DOHH2 (cell line): ENCODE measurements around the gene THRB.

Experiments used
- H3F3A ChIP-seq: fragments of 200-600 bp; sonication (generic), shearing (Covaris generic); 2 replicates; pipeline ENCODE4 v1.6.0; 2016; ENCODE audit warnings: antibody characterized with exemption, mild to moderate bottlenecking; ENCODE audit not compliant: control insufficient read depth, insufficient read depth
- H3K27ac ChIP-seq: fragments of 200-600 bp; sonication (generic); 2 replicates; pipeline ENCODE4 v1.5.1; 2014; ENCODE audit warnings: low read depth, mild to moderate bottlenecking, low read length, moderate library complexity
- H3K27me3 ChIP-seq: fragments of 200-600 bp; sonication (generic); 2 replicates; pipeline ENCODE4 v1.6.1; 2014; ENCODE audit warnings: mild to moderate bottlenecking, low read length, mixed read lengths; ENCODE audit not compliant: control insufficient read depth
- H3K36me3 ChIP-seq: fragments of 200-600 bp; sonication (generic); 2 replicates; pipeline ENCODE4 v1.6.1; 2014; ENCODE audit warnings: mild to moderate bottlenecking, low read length, moderate library complexity, mixed read lengths; ENCODE audit not compliant: control insufficient read depth
- H3K4me1 ChIP-seq: fragments of 200-600 bp; sonication (generic); 2 replicates; pipeline ENCODE4 v1.6.1; 2014; ENCODE audit warnings: mild to moderate bottlenecking, low read length, mixed read lengths; ENCODE audit not compliant: control insufficient read depth
- H3K4me2 ChIP-seq: fragments of 200-600 bp; sonication (generic); 2 replicates; pipeline ENCODE4 v1.6.0; 2014; ENCODE audit warnings: mild to moderate bottlenecking, low read length, moderate library complexity
- H3K4me3 ChIP-seq: fragments of 200-600 bp; sonication (generic); 2 replicates; pipeline ENCODE4 v1.5.1; 2014; ENCODE audit warnings: mild to moderate bottlenecking, low read length, mixed read lengths
- H3K79me2 ChIP-seq: fragments of 200-600 bp; sonication (generic); 2 replicates; pipeline ENCODE4 v1.6.1; 2014; ENCODE audit warnings: mild to moderate bottlenecking, low read length, mixed read lengths; ENCODE audit not compliant: control insufficient read depth
- H3K9me2 ChIP-seq: fragments of 200-600 bp; sonication (generic); replicated peaks from 2 replicates; pipeline ENCODE4 v1.6.1; 2014; ENCODE audit warnings: mild to moderate bottlenecking, low read length, mixed read lengths; ENCODE audit not compliant: control insufficient read depth
- H3K9me3 ChIP-seq: fragments of 200-600 bp; sonication (generic); 2 replicates; pipeline ENCODE4 v1.6.1; 2014; ENCODE audit warnings: antibody characterized with exemption, low read length, mixed read lengths; ENCODE audit not compliant: control insufficient read depth, insufficient read depth
- H4K20me1 ChIP-seq: fragments of 200-600 bp; sonication (generic); 2 replicates; pipeline ENCODE4 v1.6.0; 2014; ENCODE audit warnings: low read depth, mild to moderate bottlenecking, antibody characterized with exemption, low read length, moderate library complexity; ENCODE audit not compliant: control insufficient read depth, insufficient read depth
- EZH2phosphoT487 ChIP-seq: fragments of 200-600 bp; sonication (generic); IDR thresholded peaks from 2 replicates; pipeline ENCODE4 v1.6.1; 2017; ENCODE audit warnings: borderline replicate concordance, mild to moderate bottlenecking, antibody characterized with exemption, low read length, moderate library complexity, mixed read lengths
- TF ChIP-seq, protein P1 (sequence below): fragments of 200-600 bp; sonication (generic); IDR thresholded peaks from one replicate; pipeline ENCODE4 v1.5.1; 2014; ENCODE audit warnings: antibody characterized with exemption, mild to moderate bottlenecking, low read depth, low read length; ENCODE audit not compliant: poor library complexity, severe bottlenecking

The THRB gene

DNA sequence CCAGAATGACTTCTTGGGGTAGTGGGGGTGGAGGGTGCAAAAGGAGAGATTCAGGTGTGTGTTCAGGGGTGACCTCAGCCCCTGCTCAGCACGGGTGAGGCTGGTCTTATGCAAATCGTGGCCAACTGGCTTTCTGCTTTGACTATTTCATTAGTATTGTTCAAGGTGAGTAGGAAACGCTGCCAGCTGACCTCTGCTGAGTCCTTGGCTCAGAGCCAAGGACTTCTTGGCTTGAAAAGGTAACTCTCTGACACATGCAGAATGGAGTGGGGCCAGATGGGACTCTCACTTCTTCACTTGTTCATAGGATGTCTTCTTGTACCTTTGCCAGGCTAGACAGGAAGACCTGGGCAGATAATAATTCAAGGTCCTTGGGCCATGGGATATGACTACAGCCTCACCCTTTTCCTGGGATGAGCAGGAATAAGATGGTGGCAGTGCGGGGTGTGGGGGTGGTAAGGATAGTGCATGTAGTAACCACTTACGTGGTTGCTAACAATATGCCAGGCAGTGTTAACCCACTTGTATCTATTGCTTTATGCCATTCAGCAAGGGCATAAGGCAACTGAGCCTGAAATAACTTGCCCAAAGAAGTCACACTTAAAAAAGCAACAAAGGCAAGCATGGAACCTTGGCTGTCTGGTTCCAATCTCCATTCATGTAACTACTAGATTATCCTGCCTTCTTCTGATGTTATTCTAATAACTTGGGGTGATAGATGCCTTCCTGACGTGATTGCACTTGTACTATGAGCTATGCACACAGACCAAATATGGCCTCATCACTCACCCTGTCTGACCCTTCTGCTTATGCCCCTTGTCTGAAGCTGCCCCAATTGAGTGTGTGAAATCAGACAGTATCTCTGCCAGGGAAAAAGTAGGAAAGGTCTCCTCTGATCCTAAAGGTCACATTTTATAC lies 356.4 kb downstream of the THRB start:
- H3F3A ChIP-seq = no peaks in the 10 kb centered on the region
- peak overlapping the region; percentile 15; the same call in 1 of the 2 replicates for H3K4me2 ChIP-seq
- H3K9me3 ChIP-seq = no peaks in the 10 kb centered on the region
- H4K20me1 ChIP-seq = no peaks in the 10 kb centered on the region
- no peaks in the 10 kb centered on the region for H3K79me2 ChIP-seq
- no peaks in the 10 kb centered on the region for H3K36me3 ChIP-seq
- no peak overlapping the region for H3K4me3 ChIP-seq
- TF ChIP-seq, protein P1, sequence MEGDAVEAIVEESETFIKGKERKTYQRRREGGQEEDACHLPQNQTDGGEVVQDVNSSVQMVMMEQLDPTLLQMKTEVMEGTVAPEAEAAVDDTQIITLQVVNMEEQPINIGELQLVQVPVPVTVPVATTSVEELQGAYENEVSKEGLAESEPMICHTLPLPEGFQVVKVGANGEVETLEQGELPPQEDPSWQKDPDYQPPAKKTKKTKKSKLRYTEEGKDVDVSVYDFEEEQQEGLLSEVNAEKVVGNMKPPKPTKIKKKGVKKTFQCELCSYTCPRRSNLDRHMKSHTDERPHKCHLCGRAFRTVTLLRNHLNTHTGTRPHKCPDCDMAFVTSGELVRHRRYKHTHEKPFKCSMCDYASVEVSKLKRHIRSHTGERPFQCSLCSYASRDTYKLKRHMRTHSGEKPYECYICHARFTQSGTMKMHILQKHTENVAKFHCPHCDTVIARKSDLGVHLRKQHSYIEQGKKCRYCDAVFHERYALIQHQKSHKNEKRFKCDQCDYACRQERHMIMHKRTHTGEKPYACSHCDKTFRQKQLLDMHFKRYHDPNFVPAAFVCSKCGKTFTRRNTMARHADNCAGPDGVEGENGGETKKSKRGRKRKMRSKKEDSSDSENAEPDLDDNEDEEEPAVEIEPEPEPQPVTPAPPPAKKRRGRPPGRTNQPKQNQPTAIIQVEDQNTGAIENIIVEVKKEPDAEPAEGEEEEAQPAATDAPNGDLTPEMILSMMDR = no peak
- TF ChIP-seq EZH2phosphoT487 = no peak
- H3K27me3 ChIP-seq = no peaks in the 10 kb centered on the region
- H3K9me2 ChIP-seq = no peaks in the 10 kb centered on the region
- H3K4me1 ChIP-seq = peaks cover 24% of the 10 kb centered on the region
- H3K27ac ChIP-seq = no peak overlapping the region

DNA sequence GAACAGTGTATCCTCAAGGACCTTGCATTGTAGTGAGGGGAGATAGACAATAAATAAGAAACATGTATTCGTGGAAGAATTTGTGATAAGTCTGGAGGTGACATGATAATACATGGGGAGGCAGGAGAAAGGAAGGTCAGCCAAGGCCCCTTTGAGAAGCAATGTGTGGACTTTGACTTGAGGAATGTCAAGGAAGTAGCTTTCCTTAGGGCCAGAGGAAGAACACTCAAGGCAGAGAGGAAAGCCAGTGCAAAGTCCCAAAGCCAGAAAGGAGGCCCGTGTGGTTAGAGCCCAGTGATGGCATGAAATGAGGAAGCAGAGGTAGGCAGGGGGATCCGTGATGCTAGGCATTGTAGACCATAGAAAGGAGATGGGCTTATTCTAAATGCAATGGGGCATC lies 357.3 kb downstream of the THRB start:
- Histone ChIP-seq H3F3A (no peaks in the 10 kb centered on the region), H3K4me1 (peaks cover 24% of the 10 kb centered on the region), H3K27ac (no peak overlapping the region), H3K9me3 (no peaks in the 10 kb centered on the region), H3K36me3 (no peaks in the 10 kb centered on the region), H3K4me3 (no peak overlapping the region), H4K20me1 (no peaks in the 10 kb centered on the region), H3K9me2 (no peaks in the 10 kb centered on the region), H3K4me2 (peak overlapping the region; percentile 15; the same call in 1 of the 2 replicates), H3K79me2 (no peaks in the 10 kb centered on the region), H3K27me3 (no peaks in the 10 kb centered on the region)
- no peak for TF ChIP-seq EZH2phosphoT487
- TF ChIP-seq, protein P1 = no peak

DNA sequence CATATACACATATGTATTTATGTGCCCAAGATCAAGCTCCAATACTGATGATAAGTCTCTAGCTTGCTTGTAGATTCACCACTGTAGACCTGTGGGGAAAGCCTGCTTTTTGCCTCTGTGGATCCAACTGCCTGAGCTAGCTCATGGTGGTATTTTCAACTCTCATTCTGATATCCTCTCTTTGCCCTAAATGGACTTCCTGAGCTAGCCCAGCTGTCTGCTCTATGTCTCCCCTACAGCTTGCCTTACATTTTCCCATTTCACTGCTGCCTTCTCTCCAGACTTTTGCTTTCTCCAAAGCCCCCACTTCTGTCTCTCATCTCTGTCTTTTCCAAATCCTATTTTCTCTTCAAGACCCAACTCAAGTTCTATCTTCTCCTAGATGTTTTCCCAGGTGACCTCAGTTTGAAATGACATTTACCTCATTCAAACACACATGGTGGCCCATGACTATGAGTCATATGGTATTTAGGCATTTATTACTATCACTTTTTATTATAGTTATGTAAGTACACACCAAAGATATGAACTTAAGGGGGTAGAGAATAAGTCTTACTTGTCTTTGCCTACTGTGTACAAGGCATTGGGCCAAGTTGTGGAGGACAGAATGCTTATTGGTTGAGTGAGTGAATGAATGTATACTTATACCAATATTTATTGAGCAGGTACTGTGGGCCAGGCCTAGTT lies 357.9 kb downstream of the THRB start:
- Histone ChIP-seq H3K9me3 (no peaks in the 10 kb centered on the region), H3K4me2 (no peak overlapping the region), H3K4me3 (no peak overlapping the region), H3K79me2 (no peaks in the 10 kb centered on the region), H3K4me1 (peaks cover 24% of the 10 kb centered on the region), H3K36me3 (no peaks in the 10 kb centered on the region), H4K20me1 (no peaks in the 10 kb centered on the region), H3K27me3 (no peaks in the 10 kb centered on the region), H3K9me2 (no peaks in the 10 kb centered on the region), H3K27ac (no peak overlapping the region), H3F3A (no peaks in the 10 kb centered on the region)
- TF ChIP-seq, protein P1 = no peak
- TF ChIP-seq EZH2phosphoT487 = no peak
